SK-N-SH (cell line): ENCODE measurements around the gene SYNGR3.

Experiments used
- CTCF ChIP-seq: fragments of 200-600 bp; sonication (generic); IDR thresholded peaks from 2 replicates; pipeline ENCODE4 v1.6.1; 2017; ENCODE audit warnings: antibody characterized with exemption, mild to moderate bottlenecking, moderate library complexity
- EP300 ChIP-seq, 2 experiments: IDR thresholded peaks; 2 replicates each; pipeline versions ENCODE4 v1.4.0 to v1.6.1; 2012; ENCODE audit warnings: borderline replicate concordance in 1 of 2, low read depth in 1 of 2, low read length in 1 of 2
- FOXM1 ChIP-seq: IDR thresholded peaks from 2 replicates; pipeline ENCODE4 v1.4.0; 2012; ENCODE audit warnings: low read depth, mild to moderate bottlenecking
- GATA2 ChIP-seq: sonication (generic); formaldehyde crosslinking; IDR thresholded peaks from 2 replicates; pipeline ENCODE4 v1.5.0; 2020; ENCODE audit warnings: mild to moderate bottlenecking, missing genetic modification reagents
- MEF2A ChIP-seq: IDR thresholded peaks from 2 replicates; pipeline ENCODE4 v1.4.0; 2012; ENCODE audit warnings: low read depth, borderline replicate concordance
- NFIC ChIP-seq: IDR thresholded peaks from 2 replicates; pipeline ENCODE4 v1.4.0; 2012; ENCODE audit warnings: borderline replicate concordance
- NRF1 ChIP-seq: IDR thresholded peaks from 2 replicates; pipeline ENCODE4 v1.6.1; 2012; ENCODE audit warnings: low read depth, mild to moderate bottlenecking, low read length
- RCOR1 ChIP-seq: fragments of 150-350 bp; IDR thresholded peaks from 2 replicates; pipeline ENCODE4 v1.6.1; 2017; ENCODE audit warnings: antibody characterized with exemption, low read length
- SMC3 ChIP-seq: IDR thresholded peaks from 2 replicates; pipeline ENCODE4 v1.6.1; 2012; ENCODE audit warnings: low read depth, low read length, improper control_type of control experiment
- TAF1 ChIP-seq: IDR thresholded peaks from 2 replicates; pipeline ENCODE4 v1.6.1; 2012; ENCODE audit warnings: low read depth, mild to moderate bottlenecking, low read length, moderate library complexity, borderline replicate concordance
- TF ChIP-seq, protein P1 (sequence below): IDR thresholded peaks from 2 replicates; pipeline ENCODE4 v1.4.0; 2012; ENCODE audit warnings: low read depth
- TF ChIP-seq, protein P2 (sequence below): IDR thresholded peaks from 2 replicates; pipeline ENCODE4 v1.4.0; 2012; ENCODE audit warnings: low read depth, borderline replicate concordance

DNA sequence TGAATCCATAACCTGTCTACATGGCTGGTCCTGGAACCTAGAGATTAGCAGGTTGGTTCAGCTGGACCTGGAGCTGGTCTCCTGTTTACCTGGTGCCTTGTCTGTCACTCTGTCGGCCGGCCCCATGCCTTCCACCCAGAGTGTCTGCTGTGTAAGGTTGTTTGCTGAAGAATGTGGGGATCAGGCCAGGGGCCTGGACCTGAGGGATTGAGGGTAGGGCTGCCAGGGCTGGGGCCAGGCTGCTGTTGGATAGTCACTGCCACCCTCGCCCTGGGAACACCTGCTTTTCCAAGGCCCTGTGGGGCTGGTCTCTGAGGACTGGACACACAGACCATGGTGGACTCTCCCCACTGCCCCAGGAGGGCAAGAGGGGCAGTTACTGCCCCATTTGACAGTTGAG lies 38.4 kb downstream of the SYNGR3 start:
- TF ChIP-seq CTCF (no peak), RCOR1 (no peak), FOXM1 (no peak), SMC3 (no peak), GATA2 (no peak), NRF1 (no peak), EP300 (IDR thresholded peaks at IDR 0.05; ENCODE audit: borderline replicate concordance in 1 of 2, low read depth in 1 of 2, low read length in 1 of 2) (no peak), TAF1 (no peak), MEF2A (no peak), NFIC (no peak)
- TF ChIP-seq, protein P1, sequence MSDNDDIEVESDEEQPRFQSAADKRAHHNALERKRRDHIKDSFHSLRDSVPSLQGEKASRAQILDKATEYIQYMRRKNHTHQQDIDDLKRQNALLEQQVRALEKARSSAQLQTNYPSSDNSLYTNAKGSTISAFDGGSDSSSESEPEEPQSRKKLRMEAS = no peak
- TF ChIP-seq, protein P2, sequence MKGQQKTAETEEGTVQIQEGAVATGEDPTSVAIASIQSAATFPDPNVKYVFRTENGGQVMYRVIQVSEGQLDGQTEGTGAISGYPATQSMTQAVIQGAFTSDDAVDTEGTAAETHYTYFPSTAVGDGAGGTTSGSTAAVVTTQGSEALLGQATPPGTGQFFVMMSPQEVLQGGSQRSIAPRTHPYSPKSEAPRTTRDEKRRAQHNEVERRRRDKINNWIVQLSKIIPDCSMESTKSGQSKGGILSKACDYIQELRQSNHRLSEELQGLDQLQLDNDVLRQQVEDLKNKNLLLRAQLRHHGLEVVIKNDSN = no peak
